ENCODE measurements around the gene CAMK4.

The CAMK4 gene

DNA sequence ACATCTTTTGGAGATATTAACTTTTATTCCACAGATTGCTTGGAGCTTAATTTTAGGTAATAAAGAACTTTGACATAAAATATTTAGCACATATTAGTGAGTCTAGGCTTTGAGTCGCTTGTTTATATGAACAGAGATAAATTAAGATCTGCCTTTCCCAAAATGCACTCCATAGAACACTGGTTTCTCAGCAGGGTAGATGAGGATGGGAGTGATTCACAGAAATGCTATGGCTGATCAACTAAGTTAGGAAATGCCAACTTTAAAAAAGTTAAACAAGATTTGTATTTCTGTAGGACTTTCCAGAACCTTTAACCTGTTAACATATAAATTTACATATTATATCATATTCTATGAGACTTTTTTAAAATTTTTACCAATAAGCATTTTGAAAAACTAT lies 222.9 kb downstream of the CAMK4 start:
- no peak for DNase-seq

DNA sequence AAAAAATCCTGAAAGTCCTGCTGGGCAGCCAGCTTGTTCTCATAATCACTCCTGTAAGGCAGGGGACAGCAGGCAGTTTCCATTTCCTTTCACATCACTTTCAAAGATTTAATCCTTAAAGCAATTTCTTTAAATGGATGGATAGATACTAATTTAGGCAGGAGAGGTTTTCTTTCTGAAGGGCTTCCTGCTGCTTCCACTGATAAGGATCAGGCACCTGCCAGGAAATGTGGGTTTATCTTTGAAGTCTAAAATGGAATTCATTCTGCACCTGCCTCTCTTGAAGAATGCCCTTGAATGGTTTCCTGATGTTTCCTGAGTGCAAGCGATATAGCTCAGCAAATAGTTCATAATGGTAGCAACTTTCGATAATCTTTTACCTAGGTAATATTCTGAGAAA lies 223.6 kb downstream of the CAMK4 start:
- DNase-seq, result no peak

DNA sequence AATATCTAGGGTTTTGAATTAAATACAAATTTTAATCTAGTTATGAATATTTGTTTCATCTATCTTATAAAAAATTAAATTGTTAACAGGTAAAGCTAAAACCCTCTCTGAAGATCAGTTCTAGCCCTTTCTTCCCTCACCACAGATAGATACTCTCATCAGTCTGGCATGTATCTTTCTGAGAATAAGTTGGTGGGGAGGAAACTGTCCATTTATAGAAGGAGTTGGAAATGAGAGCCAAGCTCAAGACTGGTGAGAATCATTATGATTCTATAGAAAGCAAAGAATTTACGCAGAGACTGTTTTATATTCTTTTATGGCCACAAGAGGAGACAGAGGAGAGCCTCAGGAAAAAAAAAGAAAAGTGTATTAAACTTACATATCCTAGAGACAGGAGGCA lies 229.1 kb downstream of the CAMK4 start:
- no peak for DNase-seq

DNA sequence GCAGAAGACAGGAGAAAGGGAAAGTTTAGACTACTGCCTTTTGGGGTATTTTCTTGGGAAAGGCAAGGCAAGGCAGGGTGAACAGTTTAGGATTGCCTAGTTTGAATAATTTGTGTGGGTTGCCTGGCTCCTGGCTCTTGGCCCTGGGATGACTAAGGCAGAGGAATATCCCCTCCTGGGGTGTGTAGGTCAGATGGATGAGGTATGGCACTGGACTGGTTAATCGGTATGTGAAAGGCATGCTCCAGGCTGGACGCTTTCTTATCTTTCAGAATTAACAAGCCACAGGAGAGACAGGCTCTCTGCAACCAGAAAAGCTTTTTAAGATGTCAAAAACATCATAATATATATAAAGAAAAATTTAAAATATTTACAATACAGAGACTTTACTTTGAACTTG lies 229.6 kb downstream of the CAMK4 start:
- DNase-seq, result no peak

DNA sequence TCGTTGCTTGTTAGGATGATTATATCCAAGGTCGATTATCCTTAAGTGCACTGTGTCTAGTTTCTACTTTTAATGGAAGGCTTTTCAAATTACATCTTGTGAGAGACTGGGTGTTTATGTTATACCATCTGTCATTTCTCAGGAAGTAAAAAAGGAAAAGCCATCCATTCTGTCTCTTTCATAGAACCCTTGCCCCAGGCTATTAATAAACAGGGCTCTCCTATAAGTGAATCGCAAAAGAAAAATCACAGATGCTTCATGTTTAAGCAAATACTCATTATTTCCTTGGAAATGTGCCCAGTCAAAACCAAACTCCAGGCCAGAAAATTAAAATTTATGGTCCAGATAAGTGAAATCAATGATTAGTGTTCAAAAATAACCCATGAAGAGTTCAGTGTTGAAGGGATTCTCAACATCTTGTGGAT lies 230.0 kb downstream of the CAMK4 start:
- DNase-seq, result no peak

DNA sequence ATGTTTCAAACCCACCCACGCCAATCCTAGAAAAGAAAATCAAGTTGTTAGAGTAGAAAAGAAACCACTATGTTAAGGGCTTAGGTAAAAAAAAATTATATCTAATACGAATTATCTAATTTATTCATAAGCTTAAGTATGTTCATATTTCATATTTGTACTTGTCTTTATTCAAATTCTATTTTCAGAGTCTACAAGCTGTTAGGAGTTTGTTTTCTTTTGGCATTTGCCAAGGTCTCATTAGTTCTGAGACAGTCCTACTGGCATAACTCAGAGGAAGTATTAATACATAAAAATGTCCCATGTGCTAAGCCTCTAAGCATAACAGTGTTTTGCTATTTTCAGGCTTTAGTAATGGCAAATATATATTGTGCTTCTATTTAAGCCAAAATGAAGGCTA lies 230.6 kb downstream of the CAMK4 start:
- no peak for DNase-seq

DNA sequence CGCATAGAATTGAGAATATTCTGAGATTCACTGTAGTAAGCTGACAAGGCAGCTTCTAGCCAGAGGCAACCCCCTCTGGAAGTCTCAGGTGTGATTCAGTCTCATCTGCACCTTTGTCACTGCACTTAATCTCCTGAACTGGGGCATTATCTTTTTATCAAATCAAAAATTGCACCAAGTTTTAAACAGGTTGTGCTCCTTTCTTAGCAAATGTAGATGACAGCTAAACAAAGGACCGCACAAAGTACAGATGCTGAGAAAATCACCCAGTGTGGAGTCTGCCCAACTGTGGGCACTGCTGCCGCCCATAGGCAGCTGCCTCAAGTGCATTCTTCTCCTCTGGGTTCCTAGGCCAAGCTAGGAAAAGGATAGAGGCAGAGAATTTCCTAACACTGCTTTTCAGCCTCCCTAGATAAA lies 237.1 kb downstream of the CAMK4 start:
- DNase-seq, result no peak

DNA sequence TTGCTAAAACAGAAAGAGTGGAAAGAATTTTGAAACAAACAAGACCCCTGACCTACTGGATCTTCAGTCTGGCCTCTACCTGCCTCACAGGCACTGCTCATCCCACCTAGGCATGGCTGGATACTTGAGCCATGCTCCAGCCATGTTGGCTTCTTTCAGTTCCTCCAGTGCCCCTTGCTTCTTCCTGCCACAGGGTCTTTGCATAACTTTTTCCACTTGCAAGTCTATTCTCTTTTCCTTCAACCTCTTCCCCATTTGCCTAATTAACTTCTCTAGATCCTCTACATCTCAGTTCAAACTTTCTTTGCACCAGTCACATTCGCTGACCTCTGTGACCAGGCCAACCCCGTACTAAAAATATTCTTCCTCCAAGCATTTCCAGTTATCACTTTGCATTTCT lies 237.8 kb downstream of the CAMK4 start:
- peak; percentile 8 for DNase-seq

DNA sequence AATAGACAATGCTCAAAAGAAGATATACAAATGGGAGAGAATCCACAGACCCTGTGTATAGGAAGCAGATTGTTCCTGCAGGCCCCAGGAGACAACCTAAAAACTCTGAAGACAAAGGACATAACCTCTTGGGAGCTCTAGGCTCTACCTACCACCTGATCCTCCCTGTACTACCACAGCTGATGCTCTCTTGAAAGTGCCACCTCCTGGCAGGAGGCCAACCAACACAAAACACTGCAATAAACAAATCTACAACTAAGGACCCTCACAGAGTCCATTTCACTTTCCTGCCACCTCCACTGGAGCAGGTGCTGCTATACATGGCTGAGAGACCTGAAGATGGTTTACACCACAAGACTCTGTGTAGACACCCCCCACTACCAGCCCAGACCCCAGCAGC lies 239.1 kb downstream of the CAMK4 start:
- no peak for DNase-seq

DNA sequence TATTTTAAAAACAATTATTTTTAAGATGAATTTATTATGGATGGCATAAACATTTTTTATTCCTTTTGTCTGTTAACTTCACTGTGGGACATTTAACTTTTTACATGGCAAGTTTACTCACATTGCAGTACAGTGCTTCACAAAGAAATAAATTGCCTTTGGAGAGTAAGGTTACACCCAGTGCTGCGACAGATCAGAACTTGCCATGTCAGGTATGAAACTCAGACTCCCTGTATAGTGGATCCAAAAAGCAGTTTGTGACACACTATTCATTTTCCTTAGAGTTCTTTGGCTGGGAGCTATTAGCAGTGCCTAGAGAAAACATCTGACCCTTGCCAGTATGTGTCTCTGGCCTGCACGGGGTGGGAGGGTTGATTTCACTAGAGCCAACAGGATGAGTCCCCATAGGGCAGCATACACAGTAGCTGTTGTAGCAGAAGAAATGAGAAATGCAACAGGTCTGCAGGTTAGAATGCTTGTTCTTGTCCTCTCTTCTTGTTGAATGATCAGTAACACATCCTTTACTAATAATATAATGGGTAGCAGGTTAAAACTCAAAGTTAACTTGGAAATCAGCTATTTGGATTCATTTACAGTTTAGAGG lies 245.2 kb downstream of the CAMK4 start:
- DNase-seq, result no peak

DNA sequence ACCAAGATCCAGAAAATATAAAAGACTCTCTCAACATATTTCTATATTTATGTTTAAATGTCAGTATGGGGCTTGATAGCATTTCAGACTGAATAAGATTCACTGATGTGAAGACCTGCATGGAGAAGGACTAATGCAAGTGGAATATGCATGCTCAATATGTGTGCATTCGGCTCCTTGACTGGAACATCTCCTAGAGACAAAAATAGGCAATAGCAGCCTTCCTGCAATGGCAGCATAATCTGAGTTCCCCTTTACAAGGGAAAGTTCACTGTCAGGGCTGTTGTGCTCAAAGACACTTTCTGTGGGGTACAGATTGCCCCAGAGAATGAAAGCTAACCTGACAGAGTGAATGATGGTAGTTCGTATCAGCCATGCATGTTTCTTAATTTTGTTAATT lies 245.7 kb downstream of the CAMK4 start:
- no peak for DNase-seq

DNA sequence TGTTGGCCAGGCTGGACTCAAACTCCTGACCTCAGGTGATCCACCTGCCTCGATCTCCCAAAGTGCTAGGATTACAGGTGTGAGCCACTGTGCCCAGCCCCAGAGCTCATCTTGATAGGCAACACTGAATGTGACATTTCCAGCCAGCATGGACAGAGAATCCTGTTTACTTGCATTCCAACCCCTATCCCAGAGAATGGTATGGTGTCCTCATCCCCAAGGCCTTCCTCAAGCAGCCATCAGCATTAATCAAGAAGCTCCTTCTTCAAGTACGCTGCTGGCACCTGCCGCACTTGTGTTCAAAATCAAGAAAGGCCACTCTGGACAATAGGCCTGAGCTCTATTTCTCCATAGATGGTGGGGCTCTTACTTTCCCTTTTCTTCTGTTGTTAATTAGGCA lies 247.9 kb downstream of the CAMK4 start:
- no peak for DNase-seq

DNA sequence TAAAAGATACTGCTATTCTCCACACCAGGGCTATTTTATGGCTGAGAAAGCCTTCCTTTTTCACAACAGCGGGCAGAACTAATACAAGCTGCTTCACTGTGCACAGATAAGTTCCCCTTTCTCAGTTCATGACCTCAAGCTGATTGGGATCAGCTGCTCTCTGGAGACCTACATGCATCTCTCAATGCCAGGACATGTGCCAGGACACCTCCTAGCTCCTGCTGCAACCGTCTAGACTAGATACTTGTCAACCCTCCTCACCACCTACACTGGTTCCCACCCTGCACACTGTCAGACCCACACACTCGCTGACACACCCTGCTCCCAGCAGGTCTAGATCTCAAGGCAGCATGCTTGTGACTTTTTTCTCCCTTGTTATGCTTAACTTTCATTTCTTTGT lies 248.4 kb downstream of the CAMK4 start:
- peak; percentile 50 for DNase-seq

DNA sequence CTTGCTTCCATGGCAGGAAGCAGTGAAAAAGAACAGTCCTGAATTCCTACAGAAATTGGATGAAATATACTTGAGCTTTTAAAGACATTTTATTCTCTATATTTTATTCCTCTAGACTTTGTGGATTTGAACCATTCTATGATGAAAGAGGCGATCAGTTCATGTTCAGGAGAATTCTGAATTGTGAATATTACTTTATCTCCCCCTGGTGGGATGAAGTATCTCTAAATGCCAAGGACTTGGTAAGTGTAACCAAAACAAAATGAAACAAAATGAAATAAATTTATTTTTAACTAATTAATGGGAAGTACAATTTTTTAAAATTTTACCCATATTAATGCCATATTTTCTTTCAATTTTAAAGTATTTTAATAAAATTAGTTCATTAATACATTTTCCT lies 254.1 kb downstream of the CAMK4 start:
- no peak for DNase-seq

DNA sequence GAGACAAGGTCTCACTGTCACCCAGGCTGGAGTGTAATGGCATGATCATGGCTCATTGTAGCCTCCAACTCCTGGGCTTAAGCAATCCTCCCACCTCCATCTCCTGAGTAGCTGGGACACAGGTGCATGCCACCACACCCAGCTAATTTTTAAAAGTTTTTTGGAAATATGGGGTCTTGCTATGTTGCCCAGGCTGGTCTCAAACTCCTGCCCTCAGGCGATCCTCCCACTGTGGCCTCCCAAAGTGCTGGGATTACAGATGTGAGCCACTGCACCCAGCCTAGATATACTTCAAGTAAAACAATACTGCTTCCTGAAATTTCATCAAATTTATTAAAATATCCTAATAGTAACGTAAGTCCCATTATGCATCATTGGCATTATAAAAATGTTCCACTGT lies 254.7 kb downstream of the CAMK4 start:
- no peak for DNase-seq

DNA sequence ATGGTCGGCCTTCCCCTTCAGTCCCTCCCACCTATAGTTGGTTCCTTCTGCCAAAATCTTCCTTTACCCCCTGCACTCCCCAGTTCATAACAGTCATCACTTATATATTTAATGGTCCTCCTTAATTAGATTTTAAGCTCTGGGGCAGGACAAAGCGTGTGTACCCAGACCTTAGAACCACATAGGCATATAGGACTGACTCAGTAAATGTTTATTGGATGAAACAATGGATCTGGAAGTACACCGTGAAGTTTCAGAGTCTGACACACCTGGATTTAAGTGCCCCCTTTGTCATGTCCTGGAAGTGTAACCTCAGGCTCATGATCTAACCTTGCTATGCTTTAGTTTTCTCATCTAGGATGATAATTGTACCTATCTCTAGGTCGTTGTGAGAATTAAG lies 256.2 kb downstream of the CAMK4 start:
- DNase-seq, result no peak

DNA sequence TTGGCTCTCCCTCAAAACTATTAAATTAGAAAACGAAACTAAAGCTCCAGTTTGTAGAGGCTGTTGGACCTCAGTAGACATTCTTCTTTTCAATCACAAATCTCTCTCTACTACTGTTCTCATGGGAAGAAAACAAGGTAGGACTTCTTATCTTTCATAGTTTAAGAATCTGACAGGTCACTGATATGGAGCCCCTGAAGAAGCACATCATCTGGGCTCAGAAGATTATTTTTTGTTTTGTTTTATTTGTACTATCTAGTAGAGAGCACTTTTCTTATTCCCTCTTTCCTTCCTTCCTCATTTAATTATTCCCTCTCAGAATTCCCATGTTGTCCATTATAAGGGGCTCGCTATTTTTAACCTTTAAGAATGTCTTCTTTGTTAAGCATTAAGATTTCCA lies 261.9 kb downstream of the CAMK4 start:
- DNase-seq, result no peak

DNA sequence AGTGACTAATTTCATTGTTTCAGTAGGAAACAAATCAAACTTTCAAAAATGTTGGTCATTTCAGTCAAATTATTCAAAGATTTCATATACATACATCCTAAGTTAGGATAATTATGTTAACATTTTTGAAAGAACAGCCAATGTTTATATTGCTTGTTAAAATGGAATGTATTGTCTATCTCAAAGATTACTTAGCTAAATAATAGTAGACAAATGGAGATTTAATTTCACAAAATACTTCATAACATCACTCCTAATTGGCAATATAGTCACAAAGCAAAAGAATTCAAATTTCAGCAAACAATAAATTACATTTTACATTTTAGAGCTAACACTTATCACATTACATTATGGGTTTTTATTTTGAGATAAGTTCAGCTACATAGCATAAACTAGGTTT lies 262.7 kb downstream of the CAMK4 start:
- no peak for DNase-seq

DNA sequence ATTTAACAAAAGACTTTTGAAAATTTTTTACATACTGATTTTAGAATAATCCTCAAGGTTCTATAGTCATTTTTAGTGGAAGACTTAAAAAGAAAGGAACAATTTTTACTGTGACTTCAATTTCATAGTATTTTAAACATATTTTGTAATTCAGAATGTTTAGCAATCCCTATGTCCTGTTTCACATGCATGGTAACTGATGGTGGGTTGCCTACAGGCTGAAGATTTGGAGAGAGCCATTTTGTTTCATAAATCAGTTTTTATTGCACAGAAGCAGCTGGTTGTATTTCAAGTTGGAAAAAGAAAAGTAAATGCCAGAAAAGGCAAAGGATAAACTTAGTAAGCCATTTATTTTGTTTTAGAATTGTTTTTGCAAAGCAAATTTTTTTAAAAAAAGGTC lies 264.2 kb downstream of the CAMK4 start:
- no peak for DNase-seq

DNA sequence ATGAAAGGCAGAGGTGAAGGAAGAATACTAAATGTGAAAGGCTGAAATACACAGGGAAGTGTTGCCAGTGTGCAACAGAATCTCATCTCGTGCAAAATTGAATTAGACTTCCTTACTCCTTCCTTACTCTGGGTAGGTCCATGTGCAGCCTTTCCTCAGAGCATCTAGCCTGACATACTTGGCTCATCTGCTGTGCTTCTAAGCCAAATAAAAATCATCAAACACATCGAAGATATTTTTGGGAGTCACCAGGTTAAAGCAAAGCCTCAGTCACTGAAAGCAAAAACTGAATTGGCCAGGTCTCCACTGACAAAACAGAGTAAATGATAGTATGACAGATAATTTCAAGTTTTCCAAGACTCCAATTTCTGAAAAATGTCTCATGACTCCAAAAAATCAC lies 268.8 kb downstream of the CAMK4 start:
- DNase-seq, result no peak

DNA sequence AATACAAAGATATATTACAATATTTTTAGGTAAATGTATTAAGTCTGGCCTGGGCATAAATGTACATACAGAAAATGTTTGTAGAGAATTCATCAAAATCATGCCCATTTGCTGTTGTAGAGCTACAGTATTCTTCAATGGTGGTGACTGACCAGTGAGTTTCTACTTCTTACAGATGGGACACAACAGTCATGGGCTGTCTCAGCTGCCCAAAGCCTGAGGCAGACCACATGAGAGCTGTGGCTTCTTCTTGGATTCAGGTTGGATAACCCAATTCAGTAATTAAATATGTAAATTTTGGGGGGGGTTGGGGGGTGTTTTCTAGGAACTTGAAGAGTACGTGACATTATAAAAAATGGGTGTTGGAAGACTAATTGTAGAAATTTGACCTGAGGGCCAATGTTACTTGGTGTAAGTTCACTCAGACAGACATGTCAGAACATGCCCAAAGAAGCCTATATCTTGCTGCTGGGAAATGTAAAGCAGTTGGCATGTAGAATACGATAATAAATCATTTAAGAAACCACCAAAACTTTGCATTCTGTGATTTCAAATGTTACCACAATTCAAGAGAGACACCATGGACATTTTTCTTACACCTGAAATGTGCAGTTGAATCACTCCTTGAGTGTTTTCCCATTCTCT lies 270.3 kb downstream of the CAMK4 start:
- no peak for DNase-seq

DNA sequence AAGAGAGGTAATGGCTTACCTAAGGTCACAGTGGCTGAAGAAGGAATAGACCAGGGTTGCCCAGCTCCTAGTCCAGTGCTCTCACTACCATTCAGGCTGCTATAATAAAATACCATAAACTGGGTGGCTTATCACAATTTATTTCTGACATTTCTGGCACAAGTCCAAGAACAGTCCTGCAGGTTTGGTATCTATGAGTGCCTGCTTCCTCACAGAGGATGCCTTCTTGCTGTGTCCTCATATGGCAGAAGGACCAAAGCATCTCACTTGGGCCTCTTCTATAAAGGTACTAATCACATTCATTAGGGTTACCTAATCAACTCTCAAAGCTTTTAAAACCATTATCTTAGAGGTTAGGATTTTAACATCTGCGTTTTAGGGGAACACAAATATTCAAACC lies 271.0 kb downstream of the CAMK4 start:
- DNase-seq, result no peak

DNA sequence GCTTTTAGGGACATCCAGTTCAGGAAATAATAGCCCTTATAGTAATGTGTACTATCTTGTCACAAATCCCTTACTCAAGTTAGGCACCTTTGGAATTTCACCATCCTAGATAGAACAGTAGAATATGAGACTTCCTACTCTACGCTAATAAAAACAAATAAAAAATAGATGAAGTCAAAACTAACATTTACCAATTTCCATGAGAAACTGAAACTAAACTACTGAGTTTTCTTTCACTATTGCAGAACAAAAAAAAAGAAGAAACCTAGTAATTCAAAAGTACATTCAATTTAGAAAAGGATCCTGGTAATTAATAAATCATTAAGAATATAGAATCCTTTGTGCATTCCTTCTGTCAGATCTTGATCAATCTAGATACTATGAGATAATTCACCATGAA lies 274.2 kb downstream of the CAMK4 start:
- no peak for DNase-seq

DNA sequence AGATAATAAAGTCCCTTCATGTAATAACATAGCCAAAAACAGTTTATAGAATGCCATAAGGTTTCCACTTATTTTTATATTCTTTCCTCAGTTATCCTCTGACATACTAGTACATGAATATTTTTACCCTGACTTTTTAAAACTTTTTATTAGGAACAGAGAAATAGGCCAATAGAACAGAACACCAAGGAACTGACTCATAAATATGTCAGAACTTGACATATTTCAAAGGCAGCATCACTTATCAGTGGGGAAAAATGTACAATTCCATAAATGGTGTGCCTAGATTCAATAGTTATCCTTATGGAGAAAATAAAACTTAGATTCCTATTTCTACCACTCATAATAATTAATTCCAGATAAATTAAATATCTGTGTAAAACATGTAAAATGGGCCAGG lies 278.8 kb downstream of the CAMK4 start:
- DNase-seq, result no peak

DNA sequence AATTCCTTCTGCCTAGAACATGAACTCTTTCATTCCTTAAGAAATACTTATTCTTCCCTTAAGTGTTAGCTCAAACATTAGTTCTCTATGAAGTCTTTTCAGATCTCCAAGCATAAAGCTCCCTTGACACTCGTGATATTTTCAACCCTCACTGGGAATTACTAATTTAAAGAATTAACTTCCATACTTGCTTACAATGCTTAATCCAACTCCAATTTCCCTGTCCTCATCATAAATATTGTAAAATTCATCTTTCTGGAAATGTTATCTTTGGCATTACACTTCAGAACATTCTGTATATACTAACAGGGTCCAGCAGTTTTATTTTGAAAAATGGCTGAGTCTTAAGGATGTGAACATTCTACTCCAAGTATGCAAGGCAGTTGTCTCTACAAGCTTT lies 280.9 kb downstream of the CAMK4 start:
- DNase-seq, result no peak

Measured in suppressor macrophage treated with lipopolysaccharide for 4 hours (primary cell).